ENCODE results near the gene ATAD1. TPM values are rescaled to one million over a fixed set of nuclear protein-coding genes. Genes with fewer than 3 reads are reported as not detected.

Gene ATAD1
- total and polyA plus RNA-seq, 9 of the 15 experiments (the other 6 are each of a cell fraction or from before 2014, with no cell fraction given), result 11.3 to 33.8 (median 27.3) TPM

DNA sequence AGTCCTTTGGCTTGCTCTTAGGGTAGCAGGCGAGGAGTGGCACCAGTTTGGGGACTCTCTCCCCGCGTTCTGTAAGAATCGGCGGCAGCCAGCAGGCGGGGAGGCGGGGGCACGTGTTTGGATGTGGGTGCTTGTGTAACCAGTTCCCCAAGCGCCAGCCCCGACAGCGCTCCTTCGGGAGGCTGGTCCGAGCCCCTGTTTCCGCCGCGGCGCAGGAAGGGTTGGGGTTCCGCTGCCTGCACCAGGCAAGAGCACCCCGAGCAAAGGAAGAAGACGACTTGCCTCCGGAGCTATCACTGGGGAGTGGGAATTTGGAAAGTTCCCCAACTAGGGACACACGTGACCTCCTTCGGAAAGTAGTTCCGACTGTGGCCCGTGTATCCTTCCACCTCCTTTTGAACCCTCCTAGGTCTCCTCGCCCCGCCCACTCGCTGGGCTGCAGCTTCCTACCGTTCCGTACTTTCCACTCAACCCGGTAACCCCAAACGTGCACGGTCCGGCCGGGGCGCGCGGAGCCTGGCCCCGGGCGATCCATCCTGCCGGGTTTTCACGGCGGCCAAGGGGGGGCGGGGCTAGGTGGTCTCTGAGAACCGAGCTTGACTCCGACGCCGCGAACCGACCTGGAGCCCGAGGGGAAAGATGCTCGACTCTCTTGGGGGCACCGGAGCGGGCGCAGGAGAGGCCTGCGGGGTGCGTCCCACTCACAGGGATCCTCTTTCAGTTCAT lies 44.1 kb upstream of the ATAD1 start (continued):
- TF ChIP-seq MLLT1 (IDR thresholded peaks at IDR 0.05) (peak in 1 of 2 experiments; percentile 22; a peak in 1 of 4 replicates), TAF7 (tag; IDR thresholded peaks at IDR 0.05) (peak; percentile 58; the same call in 1 of the 2 replicates), ETV6 (IDR thresholded peaks at IDR 0.05; ENCODE audit: borderline replicate concordance in 1 of 2, low read depth in 2 of 2, low read length in 1 of 2) (no peak; a peak in 1 of 4 replicates), ETV6 (CRISPR knock-in tag; IDR thresholded peaks at IDR 0.05; ENCODE audit: borderline replicate concordance) (no peak), ZZZ3 (IDR thresholded peaks at IDR 0.05) (no peak), POLR2H (tag; IDR thresholded peaks at IDR 0.05; ENCODE audit: low read depth) (peak; percentile 62; the same call in 1 of the 2 replicates), CBFB (CRISPR knock-in tag; IDR thresholded peaks at IDR 0.05) (0 out of 2 replicates have a peak, but pooled peaks have one; percentile 22), GABPB1 (CRISPR knock-in tag; IDR thresholded peaks at IDR 0.05) (peak; percentile 74), CHAMP1 (IDR thresholded peaks at IDR 0.05) (peak; percentile 75; the same call in 1 of the 2 replicates), HDAC1 (IDR thresholded peaks at IDR 0.05) (peak in 1 of 2 experiments; percentile 54; a peak in 1 of 4 replicates), E2F3 (CRISPR knock-in tag; IDR thresholded peaks at IDR 0.05) (0 out of 2 replicates have a peak, but pooled peaks have one; percentile 6)
- TF ChIP-seq, protein P1, sequence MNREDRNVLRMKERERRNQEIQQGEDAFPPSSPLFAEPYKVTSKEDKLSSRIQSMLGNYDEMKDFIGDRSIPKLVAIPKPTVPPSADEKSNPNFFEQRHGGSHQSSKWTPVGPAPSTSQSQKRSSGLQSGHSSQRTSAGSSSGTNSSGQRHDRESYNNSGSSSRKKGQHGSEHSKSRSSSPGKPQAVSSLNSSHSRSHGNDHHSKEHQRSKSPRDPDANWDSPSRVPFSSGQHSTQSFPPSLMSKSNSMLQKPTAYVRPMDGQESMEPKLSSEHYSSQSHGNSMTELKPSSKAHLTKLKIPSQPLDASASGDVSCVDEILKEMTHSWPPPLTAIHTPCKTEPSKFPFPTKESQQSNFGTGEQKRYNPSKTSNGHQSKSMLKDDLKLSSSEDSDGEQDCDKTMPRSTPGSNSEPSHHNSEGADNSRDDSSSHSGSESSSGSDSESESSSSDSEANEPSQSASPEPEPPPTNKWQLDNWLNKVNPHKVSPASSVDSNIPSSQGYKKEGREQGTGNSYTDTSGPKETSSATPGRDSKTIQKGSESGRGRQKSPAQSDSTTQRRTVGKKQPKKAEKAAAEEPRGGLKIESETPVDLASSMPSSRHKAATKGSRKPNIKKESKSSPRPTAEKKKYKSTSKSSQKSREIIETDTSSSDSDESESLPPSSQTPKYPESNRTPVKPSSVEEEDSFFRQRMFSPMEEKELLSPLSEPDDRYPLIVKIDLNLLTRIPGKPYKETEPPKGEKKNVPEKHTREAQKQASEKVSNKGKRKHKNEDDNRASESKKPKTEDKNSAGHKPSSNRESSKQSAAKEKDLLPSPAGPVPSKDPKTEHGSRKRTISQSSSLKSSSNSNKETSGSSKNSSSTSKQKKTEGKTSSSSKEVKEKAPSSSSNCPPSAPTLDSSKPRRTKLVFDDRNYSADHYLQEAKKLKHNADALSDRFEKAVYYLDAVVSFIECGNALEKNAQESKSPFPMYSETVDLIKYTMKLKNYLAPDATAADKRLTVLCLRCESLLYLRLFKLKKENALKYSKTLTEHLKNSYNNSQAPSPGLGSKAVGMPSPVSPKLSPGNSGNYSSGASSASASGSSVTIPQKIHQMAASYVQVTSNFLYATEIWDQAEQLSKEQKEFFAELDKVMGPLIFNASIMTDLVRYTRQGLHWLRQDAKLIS (CRISPR knock-in tag; IDR thresholded peaks at IDR 0.05), result 0 out of 2 replicates have a peak, but pooled peaks have one; percentile 60
